H9 (cell line): Measurements from ENCODE around the gene NEIL1. TPM values are rescaled to one million over a fixed set of nuclear protein-coding genes. Genes with fewer than 3 reads are reported as not detected.

Experiments used
- DNase-seq: peaks from one replicate; pipeline ENCODE4 v3.0.0-alpha.2; 2017
- H2AFZ ChIP-seq: one replicate; pipeline ENCODE4 v1.6.1; 2013; ENCODE audit warnings: mild to moderate bottlenecking, low read length, control low read depth, moderate library complexity
- H2AK5ac ChIP-seq: 2 replicates; pipeline ENCODE4 v1.6.1; 2013; ENCODE audit warnings: low read length, control low read depth, mixed read lengths; ENCODE audit not compliant: insufficient read length
- H2BK120ac ChIP-seq: one replicate; pipeline ENCODE4 v1.6.1; 2013; ENCODE audit warnings: low read depth, mild to moderate bottlenecking, low read length, control low read depth, inconsistent platforms; ENCODE audit not compliant: poor library complexity, severe bottlenecking
- H2BK12ac ChIP-seq: 2 replicates; pipeline ENCODE4 v1.6.1; 2013; ENCODE audit warnings: low read length, control low read depth, mixed read lengths, low read depth; ENCODE audit not compliant: insufficient read length
- H2BK15ac ChIP-seq: 2 replicates; pipeline ENCODE4 v1.6.1; 2013; ENCODE audit warnings: low read depth, low read length, control low read depth
- H2BK20ac ChIP-seq: one replicate; pipeline ENCODE4 v1.6.1; 2013; ENCODE audit warnings: low read depth, mild to moderate bottlenecking, low read length, control low read depth, inconsistent platforms; ENCODE audit not compliant: poor library complexity, severe bottlenecking
- H2BK5ac ChIP-seq: 2 replicates; pipeline ENCODE4 v1.6.1; 2013; ENCODE audit warnings: low read length, control low read depth, mixed read lengths; ENCODE audit not compliant: insufficient read length
- H3K14ac ChIP-seq: 2 replicates; pipeline ENCODE4 v1.6.1; 2013; ENCODE audit warnings: low read length, control low read depth; ENCODE audit not compliant: insufficient read depth
- H3K18ac ChIP-seq: 2 replicates; pipeline ENCODE4 v1.6.1; 2013; ENCODE audit warnings: low read depth, mild to moderate bottlenecking, mixed read lengths, low read length, control low read depth; ENCODE audit not compliant: insufficient read length
- H3K23ac ChIP-seq: 2 replicates; pipeline ENCODE4 v1.6.1; 2013; ENCODE audit warnings: low read length, control low read depth, mixed read lengths, low read depth; ENCODE audit not compliant: insufficient read length
- H3K23me2 ChIP-seq: 2 replicates; pipeline ENCODE4 v1.6.1; 2013; ENCODE audit warnings: low read depth, mild to moderate bottlenecking, mixed read lengths, low read length, control low read depth; ENCODE audit not compliant: insufficient read length, poor library complexity, severe bottlenecking
- H3K27ac ChIP-seq: 2 replicates; pipeline ENCODE4 v1.5.1; 2013; ENCODE audit warnings: low read length, control low read depth, mixed read lengths, low read depth; ENCODE audit not compliant: insufficient read length
- H3K27me3 ChIP-seq: 2 replicates; pipeline ENCODE4 v1.6.1; 2013; ENCODE audit warnings: low read length, control low read depth, inconsistent platforms; ENCODE audit not compliant: insufficient read depth
- H3K4ac ChIP-seq: 2 replicates; pipeline ENCODE4 v1.6.1; 2013; ENCODE audit warnings: low read depth, mild to moderate bottlenecking, control low read depth, inconsistent platforms, low read length, moderate library complexity
- H3K4me1 ChIP-seq: 2 replicates; pipeline ENCODE4 v1.6.1; 2013; ENCODE audit warnings: low read length, control low read depth, inconsistent platforms; ENCODE audit not compliant: insufficient read depth
- H3K4me2 ChIP-seq: 2 replicates; pipeline ENCODE4 v1.6.1; 2013; ENCODE audit warnings: low read length, control low read depth, mixed read lengths; ENCODE audit not compliant: insufficient read length, insufficient read depth
- H3K56ac ChIP-seq: 2 replicates; pipeline ENCODE4 v1.6.1; 2013; ENCODE audit warnings: low read depth, mild to moderate bottlenecking, mixed read lengths, low read length, control low read depth; ENCODE audit not compliant: insufficient read length
- H3K79me1 ChIP-seq: 2 replicates; pipeline ENCODE4 v1.6.1; 2013; ENCODE audit warnings: low read depth, mild to moderate bottlenecking, moderate library complexity, low read length, control low read depth, inconsistent platforms; ENCODE audit not compliant: insufficient read depth, poor library complexity, severe bottlenecking
- H3K79me2 ChIP-seq: 2 replicates; pipeline ENCODE4 v1.6.1; 2013; ENCODE audit warnings: low read length, control low read depth, inconsistent platforms; ENCODE audit not compliant: insufficient read depth
- H3K9ac ChIP-seq: 2 replicates; pipeline ENCODE4 v1.6.1; 2013; ENCODE audit warnings: low read length, control low read depth, mixed read lengths; ENCODE audit not compliant: insufficient read length; ENCODE audit errors: extremely low read depth
- H3K9me3 ChIP-seq: one replicate; pipeline ENCODE4 v1.6.1; 2013; ENCODE audit warnings: low read depth, low read length, inconsistent platforms; ENCODE audit not compliant: control insufficient read depth
- H3T11ph ChIP-seq: one replicate; pipeline ENCODE4 v1.6.1; 2013; ENCODE audit warnings: mild to moderate bottlenecking, low read length, control low read depth, inconsistent platforms
- H4K20me1 ChIP-seq: one replicate; pipeline ENCODE4 v1.6.1; 2013; ENCODE audit not compliant: control insufficient read depth, insufficient read length, insufficient read depth
- H4K5ac ChIP-seq: 2 replicates; pipeline ENCODE4 v1.6.1; 2013; ENCODE audit warnings: low read depth, mild to moderate bottlenecking, mixed read lengths, low read length, control low read depth; ENCODE audit not compliant: insufficient read length
- H4K8ac ChIP-seq: replicated peaks from 2 replicates; pipeline ENCODE4 v1.6.1; 2013; ENCODE audit warnings: low read length, control low read depth, mixed read lengths, low read depth; ENCODE audit not compliant: insufficient read length
- H4K91ac ChIP-seq: 2 replicates; pipeline ENCODE4 v1.6.1; 2013; ENCODE audit warnings: low read depth, mild to moderate bottlenecking, moderate library complexity, mixed read lengths, low read length, control low read depth; ENCODE audit not compliant: insufficient read length
- H3K27ac Mint-ChIP-seq, 3 experiments: 2 replicates in 2 of 3; 3 replicates in 1 of 3; pipeline ENCODE4 v1.8.0; 2020 to 2021; ENCODE audit warnings: mixed read lengths in 3 of 3, mild to moderate bottlenecking in 1 of 3, moderate library complexity in 1 of 3
- H3K27me3 Mint-ChIP-seq: 2 replicates; pipeline ENCODE4 v1.8.0; 2021; ENCODE audit warnings: low read depth, mild to moderate bottlenecking, moderate library complexity, mixed read lengths
- H3K36me3 Mint-ChIP-seq, 3 experiments: 2 replicates in 2 of 3; 3 replicates in 1 of 3; pipeline ENCODE4 v1.8.0; 2020 to 2021; ENCODE audit warnings: low read depth in 3 of 3, mixed read lengths in 3 of 3; ENCODE audit not compliant: insufficient read depth in 1 of 3
- H3K4me1 Mint-ChIP-seq, 2 experiments: 2 replicates each; pipeline ENCODE4 v1.8.0; 2020; ENCODE audit warnings: mixed read lengths in 2 of 2
- H3K4me3 Mint-ChIP-seq, 2 experiments: 2 replicates in 1 of 2; 3 replicates in 1 of 2; pipeline ENCODE4 v1.8.0; 2020 to 2021; ENCODE audit warnings: mild to moderate bottlenecking in 2 of 2, mixed read lengths in 2 of 2, moderate library complexity in 1 of 2
- H3K9me3 Mint-ChIP-seq, 2 experiments: 2 replicates in 1 of 2; 3 replicates in 1 of 2; pipeline ENCODE4 v1.8.0; 2020; ENCODE audit warnings: mild to moderate bottlenecking in 2 of 2, mixed read lengths in 2 of 2, moderate library complexity in 1 of 2
- CTCF ChIP-seq: fragments of 200-600 bp; sonication (generic); conservative IDR thresholded peaks from 3 replicates; pipeline ENCODE4 v1.8.0; 2021; ENCODE audit warnings: antibody characterized with exemption, mild to moderate bottlenecking
- WGBS: extraction: QIAGEN DNeasy Blood & Tissue Kit; methylation state at CpG from one replicate; pipeline ENCODE4 v1.1.7; 2013; ENCODE audit warnings: missing lambda C conversion rate, low lambda C conversion rate, mixed read lengths; ENCODE audit not compliant: insufficient read length; ENCODE audit errors: extremely low coverage; 5-methylcytosine and 5-hydroxymethylcytosine counted together
- total RNA-seq: library from RNA; stranded (reverse); gene quantifications from 2 replicates; pipeline ENCODE4 v1.2.1, GENCODE V29; 2021

Gene NEIL1
- total RNA-seq, 1 experiment from 2014 or later, result 16.5 TPM

GRCh38 chr15:75357976-75358673, 11.3 kb downstream of the NEIL1 start:
- no CpG with 5 or more reads among the region's 17 CpGs for WGBS

More at GRCh38 chr15:75357976-75358673, 11.3 kb downstream of the NEIL1 start:
- Mint-ChIP-seq H3K27ac (no peak overlapping the region), H3K36me3 (peaks cover 9 to 33% (median 28%) of the 10 kb centered on the region in 3 experiments; a peak in 6 of 7 replicates), H3K4me3 (no peak overlapping the region), H3K9me3 (no peaks in the 10 kb centered on the region), H3K27me3 (peaks cover 1% of the 10 kb centered on the region; the same call in 1 of the 2 replicates), H3K4me1 (no peaks in the 10 kb centered on the region; a peak in 1 of 4 replicates)
- no peaks in the 10 kb centered on the region for H3K27me3 ChIP-seq
- no peaks in the 10 kb centered on the region for H3K79me2 ChIP-seq
- H2BK15ac ChIP-seq, result no peak overlapping the region
- no peaks in the 10 kb centered on the region for H4K20me1 ChIP-seq
- H3K4me2 ChIP-seq, result no peak overlapping the region
- H3K56ac ChIP-seq, result no peak overlapping the region
- H4K91ac ChIP-seq, result no peak overlapping the region
- H3K4me1 ChIP-seq, result no peaks in the 10 kb centered on the region
- H2BK20ac ChIP-seq, result no peak overlapping the region
- no peak overlapping the region for H2BK120ac ChIP-seq
- TF ChIP-seq CTCF, result no peak
- H3K4ac ChIP-seq, result no peak overlapping the region
- H4K8ac ChIP-seq, result no peak overlapping the region
- DNase-seq, result no peak
- H3T11ph ChIP-seq, result no peak overlapping the region
- H3K9ac ChIP-seq, result no peak overlapping the region
- no peak overlapping the region for H4K5ac ChIP-seq
- no peak overlapping the region for H3K27ac ChIP-seq
- no peaks in the 10 kb centered on the region for H3K9me3 ChIP-seq
- no peak overlapping the region for H2AK5ac ChIP-seq
- no peak overlapping the region for H2BK5ac ChIP-seq
- no peak overlapping the region for H2AFZ ChIP-seq
- no peak overlapping the region for H2BK12ac ChIP-seq
- no peaks in the 10 kb centered on the region for H3K79me1 ChIP-seq
- H3K14ac ChIP-seq, result no peak overlapping the region
- no peak overlapping the region for H3K23ac ChIP-seq
- no peaks in the 10 kb centered on the region for H3K23me2 ChIP-seq
- H3K18ac ChIP-seq, result no peak overlapping the region
